RCC 7860 (cell line): ENCODE measurements around the gene ZNF397.
A peak's percentile ranks its signal among the peaks of the same experiment; 100 is the strongest.
"Not testable (repeated sequence)": the region's sequence is repeated elsewhere in the genome, so short reads cannot be mapped to it uniquely, and the experiment has no call there.

Source experiments
- DNase-seq: peaks from one replicate; pipeline ENCODE4 v3.0.0-alpha.2; 2015; ENCODE audit warnings: low spot score
- FAIRE-seq: peaks from 2 replicates; lab custom pipeline; 2012; peaks lifted over from hg19 to GRCh38; lab: Jason Lieb, UNC

The ZNF397 gene

DNA sequence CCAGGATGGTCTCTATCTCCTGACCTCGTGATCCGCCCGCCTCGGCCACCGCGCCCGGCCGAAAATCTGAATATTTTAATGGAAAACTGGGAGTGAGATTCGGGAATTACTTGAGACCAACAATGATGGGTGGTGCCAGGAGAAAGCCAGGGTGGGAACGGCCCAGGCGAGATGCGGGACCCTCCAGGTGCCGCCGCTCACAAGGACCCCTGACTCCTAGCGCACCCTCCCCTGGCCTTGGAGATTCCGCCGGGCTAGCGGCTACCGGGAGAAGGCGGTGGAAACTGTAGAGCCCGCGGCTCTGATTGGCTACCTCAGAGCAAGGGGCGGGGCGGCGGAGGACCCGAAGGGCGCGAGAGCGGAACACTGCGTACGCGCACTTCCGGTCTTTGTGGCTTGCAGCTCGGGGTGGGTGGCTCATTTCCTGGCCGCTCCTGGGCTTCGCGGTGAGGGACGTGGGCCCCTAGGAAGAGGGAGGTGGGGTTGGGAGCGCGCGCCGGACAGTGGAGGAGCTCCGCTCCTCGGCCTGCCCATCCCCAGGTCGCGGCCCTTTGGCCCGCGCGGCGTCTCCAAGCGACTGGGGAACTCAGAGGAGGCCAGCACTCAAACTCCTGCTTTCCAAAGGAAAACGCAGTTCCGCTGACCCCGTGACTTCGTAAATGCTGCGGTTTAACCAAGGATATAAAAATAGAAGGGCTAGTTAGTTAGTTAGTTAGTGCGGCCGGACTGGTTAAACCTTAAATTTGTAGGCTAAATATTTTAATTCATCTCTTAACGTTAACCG, at the start of gene ZNF397:
Gene ZNF397, plus strand, starts transcription at position 371 of the 784 bp plus-strand sequence. CDS start 1,437 bp downstream, outside the sequence.
- FAIRE-seq = peak; percentile 83
- peak; percentile 89 for DNase-seq

DNA sequence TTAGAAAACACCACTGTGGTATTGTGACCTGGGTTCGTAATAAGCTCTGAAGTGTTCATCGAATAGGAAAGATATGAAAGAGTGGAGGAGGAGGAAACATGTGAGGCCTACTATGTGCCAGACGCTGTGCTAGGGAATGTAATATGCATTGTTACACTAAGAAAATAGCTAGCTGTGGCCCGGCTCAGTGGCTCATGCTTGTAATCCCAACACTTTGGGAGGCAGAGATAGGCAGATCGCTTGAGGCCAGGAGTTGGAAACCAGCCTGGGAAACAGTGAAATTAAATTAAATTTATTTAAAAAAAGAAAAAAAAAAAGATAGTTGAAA, 49.2 kb upstream of the ZNF397 start:
- no peak for FAIRE-seq
- DNase-seq = no peak

DNA sequence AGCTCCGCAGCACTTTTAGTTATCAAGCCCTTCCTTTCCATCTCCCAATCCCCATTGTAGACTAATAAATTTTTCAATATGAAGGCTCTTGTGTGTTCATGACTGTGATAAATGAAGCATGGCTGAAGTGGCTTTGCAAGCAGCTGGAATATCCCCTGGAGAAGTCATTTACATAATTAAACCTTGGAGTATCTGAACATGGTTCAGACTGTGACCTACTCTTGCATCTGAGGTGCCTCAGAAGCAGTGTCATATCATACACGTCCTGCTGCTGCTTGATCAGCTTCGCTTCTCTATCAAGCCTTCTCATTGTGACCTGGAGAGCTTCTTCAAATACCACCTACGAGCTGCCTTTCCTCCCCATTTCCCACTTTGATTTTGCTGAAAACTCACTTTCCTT, 48.4 kb upstream of the ZNF397 start:
- FAIRE-seq = no peak
- no peak for DNase-seq

DNA sequence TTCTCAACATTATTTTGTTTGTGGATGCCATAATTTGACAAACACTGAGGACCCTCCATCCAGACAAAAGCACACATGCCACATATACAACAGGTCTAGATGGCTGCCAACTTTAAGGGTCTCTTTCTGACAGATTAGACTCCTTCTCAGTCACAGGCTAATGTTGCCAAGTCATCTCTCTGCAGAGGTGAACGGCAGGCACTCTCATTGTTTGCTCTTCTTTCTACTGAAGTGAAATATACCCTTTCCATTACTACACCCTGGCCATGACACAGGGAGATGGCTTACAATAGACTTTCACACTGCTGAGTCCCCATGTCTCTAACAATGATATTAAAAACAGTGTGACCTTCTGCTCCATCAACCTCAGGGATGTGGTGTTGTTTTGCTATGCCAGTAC, 47.5 kb upstream of the ZNF397 start:
- FAIRE-seq (no peak), DNase-seq (no peak)

DNA sequence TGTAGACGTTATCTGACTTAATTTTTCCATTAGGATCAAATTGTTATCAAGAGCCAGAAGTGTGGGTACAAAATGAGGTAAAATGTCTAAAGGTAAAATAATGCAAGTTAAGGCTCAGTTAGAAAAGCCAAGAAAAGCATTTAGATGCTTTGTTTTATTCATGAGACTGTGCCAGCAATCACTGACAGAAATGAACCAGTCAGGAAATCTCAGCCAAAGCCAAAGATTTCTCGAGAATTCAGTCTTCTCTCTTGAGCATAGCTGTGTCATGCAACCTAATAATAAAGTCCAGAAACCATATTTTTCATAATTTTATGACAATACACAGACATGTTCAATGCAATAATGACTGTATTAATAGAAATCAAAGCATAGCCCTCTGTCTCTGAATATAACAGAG, 43.5 kb upstream of the ZNF397 start:
- DNase-seq (no peak), FAIRE-seq (no peak)

DNA sequence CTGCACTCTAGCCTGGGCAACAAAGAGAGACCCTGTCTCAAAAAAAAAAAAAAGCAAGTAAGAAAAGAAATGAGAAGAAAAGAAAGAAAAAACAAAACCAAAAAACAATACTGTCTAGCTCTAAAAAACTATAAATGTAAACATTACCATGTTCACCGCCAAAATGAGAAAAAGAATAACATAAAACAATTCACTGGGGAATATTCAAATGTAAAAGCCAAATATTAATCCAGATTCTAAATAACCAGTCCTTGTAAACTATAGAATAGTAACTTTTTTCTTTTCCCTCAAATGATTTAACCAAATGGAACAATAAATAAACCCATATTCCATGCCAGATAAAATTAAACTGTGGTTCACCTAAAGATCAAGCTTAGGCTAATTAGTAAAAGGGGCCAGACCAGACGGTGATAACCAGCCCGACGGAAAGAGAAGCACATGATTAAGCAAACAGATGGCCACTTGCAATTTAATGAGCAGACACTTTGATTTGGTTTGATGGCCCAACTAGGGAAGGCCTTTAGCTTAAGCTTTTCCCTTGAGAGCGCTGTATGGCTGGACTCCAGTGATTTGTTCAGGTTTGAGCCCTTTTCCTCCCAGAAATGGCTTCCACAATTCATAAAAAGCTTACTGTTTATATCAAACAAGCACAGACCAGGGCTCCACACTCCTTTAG, 39.4 kb upstream of the ZNF397 start:
- FAIRE-seq (no peak), DNase-seq (no peak)

DNA sequence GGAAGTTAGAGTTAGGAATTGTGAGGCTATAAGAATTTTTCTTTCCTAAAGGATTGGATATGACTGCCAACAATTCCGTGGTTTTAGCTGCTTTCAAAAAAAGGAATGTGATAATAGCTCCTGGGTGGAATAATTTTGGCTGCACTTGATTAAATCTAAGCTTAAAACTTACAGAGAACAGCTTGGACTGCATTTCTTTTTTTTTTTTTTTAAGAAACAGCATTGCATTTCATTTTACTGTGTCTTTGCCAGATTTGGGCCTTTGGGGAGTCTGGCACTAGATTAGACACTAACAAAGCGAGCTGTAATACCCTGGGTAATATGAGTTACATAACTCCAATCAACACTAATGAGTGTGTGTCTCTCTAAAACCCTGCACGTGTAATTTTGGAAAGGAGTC, 37.8 kb upstream of the ZNF397 start:
- FAIRE-seq (no peak), DNase-seq (no peak)

DNA sequence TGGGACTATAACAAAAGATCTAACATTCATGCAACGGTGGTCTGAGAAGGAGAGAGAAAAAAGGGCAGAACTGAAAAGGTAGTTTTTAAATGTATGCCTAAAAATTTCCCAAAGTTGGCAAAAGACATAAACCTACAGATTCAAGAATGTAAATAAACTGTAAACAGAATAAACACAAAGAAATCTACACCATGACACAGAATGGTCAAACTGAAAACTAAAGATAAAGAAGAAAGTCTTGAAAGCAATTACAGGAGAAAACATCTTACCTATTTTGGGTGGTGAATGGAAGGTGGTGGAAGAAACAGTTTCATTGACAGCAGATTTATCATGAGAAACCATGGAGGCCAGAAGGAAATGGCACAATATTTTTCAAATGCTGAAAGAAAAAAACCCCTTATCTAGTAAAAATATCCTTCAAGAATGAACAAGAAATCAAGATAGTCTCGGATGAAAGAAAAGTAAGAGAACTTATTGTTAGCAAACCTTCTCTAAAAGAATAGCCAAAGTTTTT, 35.6 kb upstream of the ZNF397 start:
- FAIRE-seq (no peak), DNase-seq (no peak)

DNA sequence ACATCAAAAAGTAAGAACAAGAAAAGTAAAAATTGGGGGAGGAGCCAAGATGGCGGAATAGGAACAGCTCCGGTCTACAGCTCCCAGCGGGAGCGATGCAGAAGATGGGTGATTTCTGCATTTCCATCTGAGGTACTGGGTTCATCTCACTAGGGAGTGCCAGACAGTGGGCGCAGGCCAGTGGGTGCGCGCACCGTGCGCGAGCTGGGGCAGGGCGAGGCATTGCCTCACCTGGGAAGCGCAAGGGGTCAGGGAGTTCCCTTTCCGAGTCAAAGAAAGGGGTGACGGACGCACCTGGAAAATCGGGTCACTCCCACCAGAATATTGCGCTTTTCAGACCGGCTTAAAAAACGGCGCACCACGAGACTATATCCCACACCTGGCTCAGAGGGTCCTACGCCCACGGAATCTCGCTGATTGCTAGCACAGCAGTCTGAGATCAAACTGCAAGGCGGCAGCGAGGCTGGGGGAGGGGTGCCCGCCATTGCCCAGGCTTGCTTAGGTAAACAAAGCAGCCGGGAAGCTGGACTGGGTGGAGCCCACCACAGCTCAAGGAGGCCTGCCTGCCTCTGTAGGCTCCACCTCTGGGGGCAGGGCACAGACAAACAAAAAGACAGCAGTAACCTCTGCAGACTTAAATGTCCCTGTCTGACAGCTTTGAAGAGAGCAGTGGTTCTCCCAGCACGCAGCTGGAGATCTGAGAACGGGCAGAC, 34.9 kb upstream of the ZNF397 start:
- not testable (repeated sequence) for FAIRE-seq

DNA sequence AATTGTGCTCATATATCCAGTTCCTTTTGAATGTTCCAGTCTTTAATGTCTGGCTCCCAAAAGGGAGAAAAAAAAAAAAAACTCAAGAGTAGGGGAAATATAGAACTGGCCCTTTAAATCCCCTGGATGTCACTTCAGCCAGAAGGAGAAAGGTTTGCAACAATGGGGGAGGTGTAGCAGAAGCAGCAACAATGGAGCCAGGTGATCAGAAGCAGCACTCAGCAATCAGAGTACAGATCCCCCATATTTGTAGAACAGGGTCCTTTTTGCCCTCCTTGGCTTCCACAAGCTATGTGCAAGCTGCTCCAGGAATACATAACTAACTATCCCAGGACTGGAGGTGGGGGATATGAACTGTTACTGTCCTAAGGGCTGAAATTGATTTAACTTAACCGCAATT, 25.8 kb upstream of the ZNF397 start:
- FAIRE-seq (no peak), DNase-seq (no peak)

More for the DNA sequence above, 34.9 kb upstream of the ZNF397 start:
- DNase-seq = not testable (repeated sequence)

DNA sequence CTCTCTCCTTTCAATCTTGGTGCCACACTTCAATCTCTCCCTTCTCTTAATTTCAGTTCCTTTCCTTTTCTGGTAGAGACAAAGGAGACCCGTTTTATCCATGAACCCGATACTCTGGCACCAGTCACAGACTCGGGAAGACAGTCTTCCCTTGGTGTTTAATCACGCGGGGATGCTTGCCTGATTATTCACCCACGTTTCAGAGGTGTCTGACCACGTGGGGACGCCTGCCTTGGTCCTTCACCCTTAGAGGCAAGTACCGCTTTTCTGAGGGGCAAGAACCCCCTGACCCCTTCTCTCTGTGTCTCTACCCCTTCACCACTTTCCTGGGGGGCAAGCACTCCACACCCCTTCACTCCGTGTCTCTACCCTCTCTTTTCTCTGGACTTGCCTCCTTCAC, 24.2 kb upstream of the ZNF397 start:
- FAIRE-seq, DNase-seq: not testable (repeated sequence)

DNA sequence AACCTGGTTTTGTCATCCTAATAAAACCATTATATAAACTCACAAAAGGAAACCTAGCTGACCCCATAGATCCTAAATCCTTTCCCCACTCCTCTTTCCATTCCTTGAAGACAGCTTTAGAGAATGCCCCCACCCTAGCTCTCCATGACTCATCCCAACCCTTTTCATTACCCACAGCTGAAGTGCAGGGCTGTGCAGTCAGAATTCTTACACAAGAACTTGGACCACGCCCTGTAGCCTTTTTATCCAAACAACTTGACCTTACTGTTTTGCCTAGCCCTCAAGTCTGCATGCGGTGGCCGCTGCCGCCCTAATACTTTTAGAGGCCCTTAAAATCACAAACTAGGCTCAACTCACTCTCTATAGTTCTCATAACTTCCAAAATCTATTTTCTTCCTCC, 21.5 kb upstream of the ZNF397 start:
- not testable (repeated sequence) for FAIRE-seq

DNA sequence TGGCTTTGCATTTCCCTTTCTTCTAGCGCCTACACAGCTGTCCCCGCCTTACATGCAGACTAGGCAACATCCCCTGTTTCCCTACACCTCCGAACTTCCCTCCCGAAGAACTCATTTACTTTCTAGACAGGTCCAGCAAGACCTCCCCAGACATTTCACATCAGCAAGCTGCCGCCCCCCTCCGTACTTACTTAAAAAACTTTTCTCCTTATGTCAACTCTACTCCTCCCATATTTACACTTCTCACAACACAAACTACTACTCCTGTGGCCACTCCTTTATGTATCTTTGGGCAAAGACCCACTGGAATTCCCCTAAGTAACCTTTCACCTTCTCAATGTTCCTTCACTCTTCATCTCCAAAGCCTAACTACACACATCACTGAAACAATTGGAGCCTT, 20.4 kb upstream of the ZNF397 start:
- DNase-seq (no peak), FAIRE-seq (no peak)

More for the DNA sequence above, 21.5 kb upstream of the ZNF397 start:
- not testable (repeated sequence) for DNase-seq

DNA sequence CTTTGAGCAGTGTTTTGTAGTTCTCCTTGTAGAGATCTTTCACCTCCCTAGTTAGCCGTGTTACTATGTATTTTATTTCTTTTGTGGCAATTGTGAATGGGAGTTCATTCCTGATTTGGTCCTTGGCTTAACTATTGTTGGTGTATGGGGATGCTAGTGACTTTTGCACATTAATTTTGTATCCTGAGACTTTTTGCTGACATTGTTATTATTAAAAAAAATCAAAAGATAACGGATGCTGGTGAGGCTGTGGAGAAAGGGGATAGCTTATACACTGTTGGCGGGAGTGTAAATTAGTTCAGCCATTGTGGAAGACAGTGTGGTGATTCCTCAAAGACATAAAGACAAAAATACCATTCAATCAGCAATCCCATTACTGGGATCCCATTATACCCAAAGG, 17.0 kb upstream of the ZNF397 start:
- DNase-seq (no peak), FAIRE-seq (no peak)

DNA sequence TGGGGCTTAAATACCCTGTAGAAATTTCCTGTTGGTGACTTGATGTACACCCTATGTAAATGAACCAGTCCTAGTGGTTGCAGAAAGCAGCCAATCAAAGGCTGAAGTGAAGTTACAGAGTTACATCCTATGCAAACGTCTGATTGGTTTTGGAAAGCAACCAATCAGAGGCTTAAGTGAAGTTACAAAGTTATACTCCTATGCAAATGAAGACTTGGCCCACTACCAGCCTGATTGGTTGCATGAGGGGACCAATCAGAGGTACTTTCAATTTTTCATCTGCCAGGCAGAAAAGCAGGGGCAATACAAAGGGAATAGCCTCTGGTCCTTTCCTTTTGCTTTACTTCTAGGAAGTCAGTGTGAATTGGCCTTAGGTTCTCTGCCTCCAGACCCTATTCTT, 13.6 kb upstream of the ZNF397 start:
- FAIRE-seq (no peak), DNase-seq (no peak)

DNA sequence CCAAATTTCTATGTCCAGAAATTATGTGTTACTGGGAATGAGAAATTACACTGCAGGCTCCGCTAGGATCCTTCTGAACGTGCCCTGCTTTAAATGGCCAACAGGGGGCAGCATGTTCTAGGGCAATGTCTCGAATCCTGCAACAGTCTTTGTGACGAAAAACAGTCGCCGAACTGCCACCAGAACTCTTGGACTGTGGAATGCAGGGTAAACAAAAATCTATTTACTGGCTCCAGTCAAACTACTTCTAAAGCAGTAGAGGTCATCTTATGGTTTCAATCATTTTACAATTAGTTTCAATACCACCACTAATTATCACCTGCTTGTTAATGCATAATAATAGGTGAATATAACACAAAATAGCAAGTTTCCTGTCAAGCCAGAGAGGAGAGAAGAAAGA, 9.8 kb upstream of the ZNF397 start:
- DNase-seq (peak; percentile 35), FAIRE-seq (peak; percentile 74)

DNA sequence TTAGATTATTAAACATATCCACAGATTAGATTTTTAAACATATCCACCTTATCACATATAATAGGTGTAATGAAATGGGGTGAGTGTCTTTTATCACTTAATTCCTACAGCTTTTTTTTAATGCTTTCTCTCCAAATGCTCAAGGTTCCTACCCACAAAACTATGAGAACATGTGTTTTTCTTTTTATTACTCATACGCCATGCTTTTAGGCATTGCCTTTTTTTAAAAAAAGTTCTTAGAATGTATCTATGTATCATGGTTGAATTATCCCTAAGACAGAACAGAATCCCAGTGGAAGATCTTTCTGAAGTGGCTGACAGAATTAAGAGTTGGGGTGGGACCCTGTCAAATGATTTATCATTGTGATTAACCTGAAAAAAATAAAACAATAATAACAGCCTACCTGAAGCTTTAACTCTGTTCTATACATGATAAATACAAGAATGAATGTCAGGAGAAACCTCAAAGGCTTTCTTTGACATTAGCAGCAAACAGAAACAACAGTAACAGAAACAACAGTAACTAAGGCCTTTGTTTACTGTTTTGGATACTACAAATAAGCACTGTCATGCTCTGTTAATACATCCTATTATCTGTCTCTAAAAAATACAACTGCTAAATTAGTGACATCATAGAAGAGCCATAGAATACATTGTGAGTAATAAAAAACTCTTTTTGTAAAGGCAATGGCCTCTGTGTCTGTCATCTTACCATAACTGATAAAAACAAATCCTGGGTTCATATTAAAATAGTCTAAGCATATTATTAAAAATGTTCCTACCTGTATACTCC, 4.1 kb upstream of the ZNF397 start:
- FAIRE-seq (no peak), DNase-seq (no peak)

DNA sequence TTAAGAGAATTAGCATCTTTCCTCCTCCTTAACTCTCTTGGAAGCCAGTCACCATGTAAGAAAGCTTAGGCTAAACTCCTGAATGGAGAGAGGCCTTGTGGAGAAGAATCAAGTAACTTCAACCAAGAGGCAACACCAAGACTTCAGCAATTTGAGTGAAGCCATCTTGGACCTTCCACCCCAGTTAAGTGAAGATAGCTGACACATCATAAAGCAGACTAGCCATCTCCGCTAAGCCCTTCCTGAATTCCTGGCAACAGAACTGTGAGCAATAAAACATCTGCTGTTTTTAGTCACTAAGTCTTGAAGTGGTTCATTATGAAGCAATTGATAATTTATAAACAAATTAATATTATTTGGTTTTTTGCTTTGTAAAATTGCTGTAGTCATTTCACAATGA, 1.5 kb upstream of the ZNF397 start:
- FAIRE-seq = no peak
- DNase-seq = no peak

DNA sequence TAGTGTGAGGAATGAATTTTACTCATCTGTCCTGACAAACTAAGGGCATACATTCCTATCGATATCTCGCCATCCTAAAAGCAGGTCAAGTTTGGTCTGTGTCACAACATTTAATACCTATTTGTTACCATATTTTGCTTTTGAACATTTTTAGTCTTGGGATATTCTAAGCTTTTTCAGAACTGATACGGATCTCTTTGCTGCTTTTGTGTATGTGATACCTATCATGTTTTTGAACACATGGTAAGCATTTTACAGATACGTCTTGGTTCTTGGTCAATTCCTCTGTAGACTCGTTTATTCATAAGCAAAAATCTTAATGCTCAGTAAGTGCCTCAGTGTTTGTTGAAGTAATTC, 592 bp downstream of the ZNF397 start:
- DNase-seq (no peak), FAIRE-seq (no peak)

DNA sequence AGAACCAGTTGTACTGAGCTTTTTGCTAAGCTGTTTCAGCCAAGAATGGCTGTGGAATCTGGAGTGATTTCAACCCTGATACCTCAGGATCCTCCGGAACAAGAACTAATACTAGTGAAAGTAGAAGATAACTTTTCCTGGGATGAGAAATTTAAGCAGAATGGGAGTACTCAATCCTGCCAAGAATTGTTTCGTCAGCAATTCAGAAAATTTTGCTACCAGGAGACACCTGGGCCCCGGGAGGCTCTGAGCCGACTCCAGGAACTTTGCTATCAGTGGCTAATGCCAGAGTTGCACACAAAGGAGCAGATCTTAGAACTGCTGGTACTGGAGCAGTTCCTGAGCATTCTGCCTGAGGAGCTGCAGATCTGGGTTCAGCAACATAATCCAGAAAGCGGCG, 1.6 kb downstream of the ZNF397 start:
- DNase-seq = no peak
- FAIRE-seq = no peak

DNA sequence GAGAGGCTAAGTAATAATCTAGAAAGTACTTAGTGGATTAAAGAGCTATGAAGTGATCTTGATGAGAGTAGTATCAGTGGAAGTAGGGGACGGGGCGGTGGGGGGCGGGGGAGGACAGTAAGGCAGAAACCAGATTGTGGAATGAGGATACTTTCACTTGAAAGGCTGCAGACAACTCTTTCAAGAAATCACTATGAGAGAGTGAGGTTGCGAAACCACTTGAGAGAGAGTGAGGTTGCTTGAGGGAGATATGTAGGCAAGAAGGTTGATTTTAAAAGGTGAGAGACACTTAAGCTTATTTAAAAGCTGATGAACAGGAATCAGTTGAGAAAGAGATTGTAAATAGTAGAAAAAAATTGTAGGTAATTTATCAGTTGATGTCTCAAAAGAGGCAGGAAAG, 3.8 kb downstream of the ZNF397 start:
- DNase-seq (no peak), FAIRE-seq (no peak)
